DMS153 treated with DMSO at 0.1 percent for 48 hours (cell line): ENCODE results near the gene ANK2.

Experiments used
- DNase-seq: peaks from one replicate; lab custom pipeline; 2025; ENCODE audit not compliant: unreplicated experiment; lab: John Stamatoyannopoulos, UW

The ANK2 gene

DNA sequence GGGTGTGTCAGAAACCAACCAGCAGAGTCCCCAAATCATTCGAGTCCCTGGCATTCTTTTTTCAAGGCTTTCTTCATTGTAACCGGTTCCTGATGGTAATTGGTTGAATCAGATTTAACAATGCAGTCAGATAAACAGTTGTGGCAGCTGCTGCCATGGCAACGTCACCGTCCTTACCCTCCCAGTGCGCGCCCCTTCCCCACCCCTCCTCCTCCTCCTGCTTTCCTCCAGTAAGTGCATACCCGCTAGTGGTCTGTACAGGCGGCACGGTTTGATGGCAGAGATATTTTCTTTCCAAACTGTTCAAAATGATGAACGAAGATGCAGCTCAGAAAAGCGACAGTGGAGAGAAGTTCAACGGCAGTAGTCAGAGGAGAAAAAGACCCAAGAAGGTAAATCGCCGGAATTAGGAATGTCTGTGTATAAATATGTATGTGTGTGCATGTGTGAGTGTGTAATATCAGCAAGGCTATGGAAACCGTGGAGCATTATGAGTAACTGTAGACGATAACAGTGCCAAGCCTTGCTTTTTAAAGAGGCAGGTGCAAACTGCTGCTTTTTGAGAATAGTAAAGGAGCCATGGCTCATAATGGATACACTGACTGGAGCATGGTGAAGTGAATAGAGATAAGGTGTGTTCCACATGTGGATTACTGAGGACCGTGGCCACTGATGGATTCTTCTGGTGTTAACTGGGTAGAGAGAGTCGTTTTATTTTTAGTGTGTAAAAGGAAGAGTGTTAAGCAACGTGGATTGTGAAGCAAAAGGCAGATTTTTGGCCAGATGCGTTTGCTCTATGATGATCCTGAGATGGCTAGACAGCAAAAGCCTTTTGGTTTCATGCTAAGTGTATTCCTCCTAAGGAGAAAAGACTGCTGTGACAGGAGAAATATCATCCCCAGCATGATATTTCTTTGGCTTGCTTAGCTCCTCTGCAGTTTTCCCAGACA lies at the start of gene ANK2:
Gene ANK2 (plus strand): TSS at position 233 of the 950 bp plus-strand sequence. CDS start 76 bp downstream, at position 309.
- peak; percentile 62 for DNase-seq

DNA sequence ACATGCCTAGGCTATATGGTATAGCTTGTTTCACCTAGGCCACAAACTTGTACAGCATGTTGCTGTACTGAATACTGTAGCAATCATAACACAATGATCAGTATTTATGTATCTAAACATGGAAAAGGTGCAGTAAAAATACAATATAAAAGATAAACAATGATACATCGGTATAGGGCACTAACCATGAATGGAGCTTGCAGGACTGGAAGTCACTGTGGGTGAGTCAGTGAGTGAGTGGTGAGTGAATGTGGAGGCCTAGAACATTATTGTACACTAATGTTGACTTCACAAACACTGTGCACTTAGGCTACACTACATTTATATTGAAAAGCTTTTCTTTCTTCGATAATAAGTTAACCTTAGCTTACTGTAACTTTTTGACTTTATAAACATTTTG lies 45.6 kb upstream of the ANK2 start:
- no peak for DNase-seq

DNA sequence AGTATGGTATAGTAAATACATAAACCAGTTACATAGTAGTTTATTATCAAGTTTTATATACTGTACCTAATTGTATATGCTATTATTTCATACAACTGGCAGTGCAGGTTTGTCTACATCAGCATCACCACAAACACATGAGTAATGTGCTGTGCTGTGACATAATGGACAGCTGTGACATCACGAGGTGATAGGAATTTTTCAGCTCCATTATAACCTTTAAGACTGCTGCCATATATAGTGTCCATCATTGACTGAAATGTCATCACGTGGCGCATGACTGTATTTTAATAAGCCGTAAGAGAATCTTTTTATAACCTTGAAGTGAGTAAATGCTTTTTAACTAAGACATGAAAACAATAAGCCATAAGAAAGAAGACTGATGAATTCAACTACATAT lies 44.8 kb upstream of the ANK2 start:
- DNase-seq, result no peak

DNA sequence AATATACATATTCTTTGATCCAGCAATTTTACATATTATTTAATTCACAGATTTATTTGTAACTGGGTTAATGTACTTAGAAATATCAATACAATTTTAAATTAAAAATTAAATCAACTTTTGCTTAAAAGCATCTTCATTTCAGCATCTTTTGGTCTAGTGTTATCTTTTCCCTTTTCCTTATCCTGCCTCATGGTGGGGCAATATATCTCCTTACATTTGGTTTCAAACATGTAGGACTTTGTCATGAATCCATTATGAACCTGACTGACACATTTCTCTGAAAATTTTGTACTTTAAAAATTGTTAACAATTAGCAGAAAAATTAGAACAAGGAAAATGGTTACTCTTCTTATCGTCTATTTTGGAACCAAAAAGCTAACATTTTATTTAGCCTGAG lies 42.8 kb upstream of the ANK2 start:
- DNase-seq, result no peak

DNA sequence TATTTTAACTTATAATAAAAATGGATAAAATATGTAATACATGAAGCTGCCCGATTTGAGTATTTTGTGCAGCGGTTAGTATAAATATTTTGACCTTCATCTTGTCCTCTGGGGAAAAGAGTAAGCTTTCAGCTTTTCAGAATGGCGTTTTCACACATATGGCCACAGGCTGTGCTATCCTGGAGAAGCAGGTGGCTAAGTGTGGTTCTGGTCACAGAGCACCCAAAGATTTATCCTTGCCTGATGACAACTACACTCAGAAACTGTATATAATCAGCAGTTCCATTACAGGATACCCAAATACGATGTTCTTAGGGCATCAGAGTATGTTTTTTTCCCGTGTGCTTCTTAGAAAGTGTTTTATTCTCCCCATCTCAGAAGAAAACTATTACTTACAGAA lies 42.3 kb upstream of the ANK2 start:
- DNase-seq, result no peak

DNA sequence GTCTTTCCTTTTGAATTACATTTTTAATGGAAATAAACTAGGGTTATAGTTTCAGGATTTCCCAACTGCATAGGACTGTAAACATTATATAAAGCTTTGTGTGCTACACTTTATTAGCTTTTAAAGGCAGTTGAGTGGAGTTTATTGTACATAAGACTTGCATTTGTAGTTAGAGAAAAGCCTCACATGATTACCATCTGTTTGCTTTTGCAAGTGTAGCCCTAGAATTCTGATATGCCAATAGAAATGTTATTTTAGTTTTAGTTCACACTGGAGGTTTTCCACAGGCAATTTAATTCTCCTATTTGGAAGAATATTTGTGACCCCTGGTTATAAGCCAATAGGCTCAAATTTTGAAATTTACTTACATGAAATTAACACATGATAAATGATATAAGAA lies 41.3 kb upstream of the ANK2 start:
- DNase-seq, result no peak

DNA sequence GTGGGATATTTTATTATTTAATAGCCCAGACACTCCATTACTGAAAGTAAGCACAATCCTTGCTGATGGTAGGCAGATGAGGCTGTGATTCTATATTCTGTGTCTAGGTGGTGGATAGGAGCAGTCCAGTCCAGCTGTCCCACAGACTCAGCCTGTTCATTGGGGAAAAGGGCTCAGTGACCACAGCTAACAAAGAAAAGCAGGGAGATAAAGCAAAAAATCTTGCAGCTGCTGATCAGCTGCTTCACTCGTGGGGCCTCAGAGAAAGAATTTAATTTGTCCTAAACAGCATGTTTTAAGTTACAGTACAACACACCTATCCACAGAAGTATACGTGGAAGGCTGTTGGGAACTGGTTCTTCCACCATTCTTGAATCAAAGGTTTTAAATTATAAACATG lies 40.7 kb upstream of the ANK2 start:
- no peak for DNase-seq

DNA sequence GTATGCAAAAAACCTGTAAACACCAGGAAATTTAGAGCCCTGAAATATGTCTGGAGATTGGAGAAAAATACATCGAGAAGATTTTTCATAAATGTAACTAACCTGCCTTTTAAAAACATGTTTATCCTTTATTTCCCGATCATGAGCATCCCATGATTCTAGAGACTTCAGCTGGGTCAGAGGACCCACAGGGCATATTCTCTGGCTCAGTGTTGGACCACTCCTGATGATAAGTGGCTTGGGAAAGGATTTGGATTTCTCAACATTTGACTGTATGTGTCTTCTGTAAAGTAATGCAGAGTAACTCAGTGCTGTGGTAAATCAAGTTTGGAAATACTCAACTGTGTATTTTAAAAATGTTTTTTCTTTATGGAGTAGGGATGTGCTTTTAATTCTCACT lies 40.0 kb upstream of the ANK2 start:
- DNase-seq, result no peak

DNA sequence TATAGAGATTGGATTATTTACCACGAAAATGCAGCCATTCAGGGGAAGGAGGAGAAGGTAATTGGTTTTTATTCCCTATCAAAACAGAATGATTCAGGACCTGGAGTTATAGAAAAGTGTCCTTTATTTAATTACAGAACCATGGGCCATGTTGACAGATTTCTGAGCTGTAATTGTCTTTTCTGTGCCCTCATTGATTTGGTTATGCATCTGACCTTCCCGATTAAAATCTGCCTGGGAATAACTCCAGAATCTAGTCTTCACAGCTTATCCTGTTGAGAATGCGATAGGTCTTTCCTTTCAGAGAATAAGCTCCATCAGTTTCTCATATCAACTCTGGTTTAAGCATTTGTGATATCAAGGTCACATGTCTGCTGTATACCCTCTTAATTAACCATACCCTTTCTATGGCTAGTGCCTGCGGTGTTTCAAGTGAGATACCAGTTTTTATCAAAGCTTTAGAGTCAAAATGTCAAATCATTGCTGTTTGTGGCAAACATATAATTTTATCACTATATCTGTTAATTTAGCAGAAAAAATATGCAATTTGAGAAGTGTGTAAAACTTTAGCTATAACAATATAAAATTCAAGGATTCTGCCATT lies 37.2 kb upstream of the ANK2 start:
- DNase-seq, result no peak

DNA sequence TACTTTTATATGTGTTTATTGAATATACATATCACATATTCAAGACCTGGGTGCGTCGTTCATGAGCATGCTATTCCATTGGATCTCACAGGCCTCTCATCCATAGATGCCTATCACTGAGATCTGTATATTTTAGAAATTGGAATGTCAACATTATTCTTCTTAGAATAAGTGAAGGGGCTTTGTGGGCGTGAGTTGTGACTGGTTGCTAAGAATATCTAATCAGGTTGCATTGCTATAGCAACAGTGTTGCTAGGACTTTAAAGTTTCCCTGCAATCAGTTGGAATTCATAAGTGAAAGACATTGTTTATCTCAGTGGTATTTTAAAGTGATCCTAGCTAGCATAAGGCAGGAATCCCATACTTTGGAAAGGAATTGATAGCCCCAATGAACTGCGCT lies 36.7 kb upstream of the ANK2 start:
- DNase-seq, result no peak

DNA sequence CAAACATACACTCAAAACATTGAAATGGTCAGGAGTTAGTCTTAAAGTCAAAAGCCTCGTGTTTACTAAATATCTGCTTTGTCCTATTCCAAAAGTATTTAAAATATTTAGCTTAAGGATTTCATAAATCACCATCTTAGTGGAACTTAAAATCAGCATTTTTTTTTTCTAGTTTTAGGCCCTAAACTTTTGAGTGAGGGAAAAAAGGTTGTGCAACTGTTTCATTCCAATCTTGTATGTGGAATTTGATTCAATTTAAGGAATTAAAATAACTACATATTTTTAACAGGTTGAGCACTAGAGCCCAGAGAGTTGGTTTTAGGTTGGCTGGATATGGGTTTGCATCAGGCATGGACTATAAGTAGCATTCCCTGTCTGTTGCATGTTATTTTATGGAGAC lies 35.7 kb upstream of the ANK2 start:
- no peak for DNase-seq

DNA sequence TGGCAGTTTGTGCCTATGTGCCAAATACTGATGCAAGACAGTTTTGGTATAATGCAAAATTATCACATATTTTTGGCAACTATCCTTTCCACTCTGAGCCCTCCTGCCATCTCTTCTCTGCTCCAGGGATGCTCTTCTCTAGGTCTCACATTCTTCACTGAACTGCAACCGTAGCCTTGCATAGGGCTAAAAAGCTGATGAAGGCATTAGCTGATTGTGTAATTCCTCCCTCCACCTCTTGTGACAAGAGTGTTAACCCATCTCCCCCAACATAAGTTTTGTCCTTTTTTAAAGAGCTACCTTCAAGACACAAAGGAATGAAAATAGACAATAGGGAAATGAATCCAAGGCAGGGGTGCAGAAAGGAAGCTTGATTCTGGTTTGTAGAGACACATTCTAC lies 33.1 kb upstream of the ANK2 start:
- no peak for DNase-seq

DNA sequence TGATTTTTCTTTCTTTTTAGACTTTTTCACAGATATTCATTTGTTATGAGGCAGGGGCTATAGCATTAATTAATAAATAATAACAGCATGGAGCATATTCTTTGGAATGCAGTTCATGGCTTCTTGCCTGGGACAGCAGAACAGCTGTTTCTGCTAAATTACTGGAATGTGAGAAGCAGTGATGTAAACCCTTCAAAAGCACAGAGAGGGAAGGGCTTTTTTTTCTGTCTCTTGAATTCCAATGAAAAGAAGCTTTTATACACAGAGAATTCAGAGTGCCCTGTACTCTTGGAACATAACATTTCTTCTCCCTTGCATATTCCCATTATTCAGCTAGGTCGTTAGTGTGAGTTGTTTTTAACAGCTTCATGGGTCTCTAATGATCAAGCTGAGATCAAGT lies 28.5 kb upstream of the ANK2 start:
- no peak for DNase-seq

DNA sequence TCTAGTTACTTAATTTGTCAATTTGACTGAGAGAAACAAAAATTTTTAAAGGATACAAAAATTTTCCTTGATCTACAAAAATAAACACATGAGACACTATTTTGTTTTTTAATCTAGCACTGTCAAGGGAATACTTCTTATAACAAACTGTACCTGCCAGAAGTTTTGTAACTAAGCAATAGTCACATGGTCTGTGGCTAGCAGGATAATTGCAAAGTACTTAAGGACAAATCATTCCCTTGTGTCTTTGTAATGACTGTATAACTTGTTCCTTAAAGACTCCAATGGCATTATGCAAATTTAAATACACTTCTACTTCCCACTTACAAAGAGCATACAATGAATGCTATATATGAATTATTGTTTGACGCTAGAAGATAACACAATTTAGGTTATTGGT lies 25.1 kb upstream of the ANK2 start:
- no peak for DNase-seq

DNA sequence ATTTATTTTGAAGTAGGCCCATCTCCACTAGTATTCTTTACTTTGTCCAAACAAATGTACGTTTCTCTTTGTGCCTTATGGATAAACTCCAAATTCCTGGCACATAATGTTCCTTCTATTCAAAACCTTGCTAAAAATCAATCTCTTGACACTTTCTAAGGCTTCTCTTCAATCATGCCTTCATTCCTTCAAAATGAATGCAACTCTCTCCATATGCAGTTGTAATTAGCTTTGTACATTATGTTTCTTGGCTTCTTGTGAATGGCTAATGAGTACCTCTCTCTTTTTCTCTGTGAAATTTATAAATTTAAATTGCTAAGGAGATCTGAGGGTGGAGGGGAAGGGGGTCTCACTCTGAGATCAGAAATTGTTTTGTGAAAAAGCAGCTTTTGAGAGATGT lies 24.0 kb upstream of the ANK2 start:
- DNase-seq, result no peak

DNA sequence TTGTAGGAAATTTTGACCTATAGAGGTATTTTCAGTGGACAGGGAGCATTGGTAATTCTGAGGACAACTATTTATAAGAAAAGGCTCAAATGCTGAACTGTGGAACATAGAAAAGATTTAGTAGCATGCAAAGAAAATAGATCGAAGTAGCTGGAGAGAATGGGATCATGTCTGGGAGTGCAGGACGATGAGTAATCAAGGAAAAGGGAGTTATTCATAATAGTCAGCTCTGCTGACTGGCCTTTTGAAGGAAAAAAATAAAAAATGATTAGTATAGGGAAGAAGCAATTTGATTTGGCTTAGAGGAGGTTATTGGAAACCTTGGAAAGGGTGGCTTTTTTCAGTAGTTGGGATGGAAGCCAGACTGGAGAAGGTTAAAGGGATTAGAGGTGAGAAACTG lies 22.9 kb upstream of the ANK2 start:
- no peak for DNase-seq

DNA sequence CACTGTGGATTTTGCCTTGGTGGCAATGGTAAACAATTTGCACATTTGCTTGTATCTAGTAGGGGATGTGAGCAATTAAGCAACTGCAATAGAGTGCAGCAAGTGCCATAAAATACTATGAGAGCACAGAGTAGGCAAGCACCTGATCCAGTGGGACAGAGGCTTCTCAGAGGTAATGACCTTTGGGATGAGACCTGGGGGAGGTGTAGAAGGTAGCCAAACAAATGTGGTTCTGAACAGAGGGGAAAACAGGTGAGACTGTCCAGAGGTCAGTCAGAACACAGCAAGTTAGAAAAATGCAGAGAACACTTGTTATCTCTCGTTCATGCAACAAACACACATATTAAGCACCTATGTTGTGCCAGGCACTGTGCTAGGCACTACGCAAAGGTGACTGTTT lies 21.4 kb upstream of the ANK2 start:
- DNase-seq, result no peak

DNA sequence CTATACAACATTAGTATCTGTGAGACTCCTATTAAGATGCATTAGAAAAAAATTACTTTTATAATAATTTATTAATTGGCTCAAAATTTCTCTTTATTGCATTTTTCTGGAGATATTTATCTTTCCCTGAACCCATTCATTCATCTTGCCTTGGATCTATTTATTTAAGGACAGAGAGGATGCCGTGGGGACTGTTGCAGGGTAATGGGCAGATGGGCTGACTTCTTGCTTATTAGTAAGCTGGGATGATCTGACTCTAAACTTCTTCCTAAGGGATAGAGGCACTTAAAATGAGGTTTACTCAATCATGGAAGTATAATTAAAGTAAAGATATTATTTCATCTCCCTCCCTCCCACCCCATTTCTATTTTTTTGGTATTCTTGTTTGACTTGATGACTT lies 18.2 kb upstream of the ANK2 start:
- no peak for DNase-seq

DNA sequence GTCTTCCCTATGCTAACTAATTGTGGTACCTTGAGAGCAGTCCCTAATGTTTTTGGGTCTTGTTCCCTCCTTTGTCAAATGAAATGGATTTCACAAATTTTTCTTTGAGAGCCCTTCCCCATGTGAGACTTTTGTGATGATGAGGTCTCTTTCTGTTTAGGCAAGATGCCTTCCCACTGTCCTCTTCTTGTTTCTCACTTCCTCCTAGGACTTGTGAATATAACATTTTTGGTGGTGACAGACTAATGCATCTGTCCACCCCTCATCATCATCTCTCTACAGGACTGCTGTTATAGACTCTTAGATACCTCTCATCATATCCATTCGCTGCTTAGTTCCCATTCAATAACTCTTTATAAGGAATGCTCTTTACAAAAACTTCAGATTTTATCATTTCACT lies 8.7 kb upstream of the ANK2 start:
- no peak for DNase-seq

DNA sequence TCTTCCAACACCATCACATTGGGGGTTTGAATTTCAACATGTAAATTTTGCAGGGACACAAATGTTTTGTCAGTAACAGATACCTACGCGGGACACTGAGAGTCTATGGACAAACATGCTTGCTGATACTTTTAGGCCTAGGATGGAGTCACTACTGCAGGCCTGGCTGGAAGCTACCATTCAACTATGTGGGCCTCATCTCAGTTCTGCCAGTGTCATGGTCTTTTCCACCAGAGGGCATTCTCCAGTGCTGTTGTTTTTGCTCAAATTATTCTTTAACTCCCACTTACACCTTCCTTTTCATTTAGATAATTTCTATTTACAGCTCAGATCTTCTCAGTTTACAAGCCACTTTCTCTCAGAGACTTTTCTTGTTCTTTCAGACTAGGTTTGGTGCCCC lies 7.0 kb upstream of the ANK2 start:
- no peak for DNase-seq

DNA sequence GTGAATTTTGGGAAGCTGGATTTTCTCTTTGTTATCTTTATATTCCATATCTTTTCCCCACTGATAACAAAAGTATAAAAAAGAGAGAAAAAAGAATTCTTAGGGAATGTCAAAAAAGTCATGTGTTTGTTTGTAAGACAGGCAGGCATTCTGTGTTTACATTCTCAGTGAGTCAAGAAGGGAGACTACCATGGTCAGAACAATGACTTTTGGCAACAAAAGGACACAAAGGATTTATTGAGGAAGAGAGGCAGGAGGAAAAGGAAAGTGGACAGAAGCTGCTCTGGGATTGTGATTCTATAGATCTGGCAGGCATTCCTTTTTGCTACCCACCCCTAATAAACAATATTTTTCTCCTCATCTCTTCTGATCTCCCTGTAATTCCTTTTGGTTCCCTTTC lies 5.9 kb upstream of the ANK2 start:
- no peak for DNase-seq

DNA sequence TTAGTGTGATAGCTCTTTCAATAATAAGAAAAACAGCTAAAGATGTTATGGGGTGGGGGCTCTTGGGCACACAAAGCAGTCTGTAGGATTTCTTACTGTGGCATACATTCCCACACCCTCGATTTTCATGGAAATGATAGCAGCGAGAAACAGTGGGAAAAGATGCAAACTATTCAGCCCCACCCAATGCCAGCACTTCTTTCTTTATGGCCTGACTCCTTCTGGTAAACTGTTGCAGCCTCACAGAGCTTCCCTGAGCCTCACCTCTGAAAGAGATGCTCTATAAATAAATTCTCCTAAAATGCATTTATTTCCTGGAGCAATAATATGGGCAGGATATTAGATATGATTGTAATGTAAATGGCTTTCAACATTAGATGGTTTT lies 910 bp downstream of the ANK2 start:
- no peak for DNase-seq

DNA sequence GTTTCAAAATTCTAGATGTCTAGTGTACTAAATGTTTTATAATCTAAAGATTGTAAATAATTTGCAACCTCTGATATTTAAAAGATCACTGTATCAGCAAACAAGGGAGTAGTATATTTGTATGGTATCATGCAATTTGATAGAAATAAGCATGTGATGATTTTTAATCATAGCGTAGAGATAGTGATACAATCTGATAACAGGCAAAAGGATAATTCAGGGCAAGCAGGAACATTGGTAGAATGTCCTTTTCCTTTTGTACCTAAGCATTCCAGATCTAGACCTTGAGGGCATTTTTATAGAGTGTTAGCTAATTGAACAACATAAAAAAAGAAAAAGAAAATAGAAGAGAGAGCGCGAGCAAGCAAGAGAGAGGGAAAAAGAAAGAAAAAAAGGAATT lies 1.4 kb downstream of the ANK2 start:
- DNase-seq, result no peak
